Measurements from ENCODE around the gene SGTA.

DNA sequence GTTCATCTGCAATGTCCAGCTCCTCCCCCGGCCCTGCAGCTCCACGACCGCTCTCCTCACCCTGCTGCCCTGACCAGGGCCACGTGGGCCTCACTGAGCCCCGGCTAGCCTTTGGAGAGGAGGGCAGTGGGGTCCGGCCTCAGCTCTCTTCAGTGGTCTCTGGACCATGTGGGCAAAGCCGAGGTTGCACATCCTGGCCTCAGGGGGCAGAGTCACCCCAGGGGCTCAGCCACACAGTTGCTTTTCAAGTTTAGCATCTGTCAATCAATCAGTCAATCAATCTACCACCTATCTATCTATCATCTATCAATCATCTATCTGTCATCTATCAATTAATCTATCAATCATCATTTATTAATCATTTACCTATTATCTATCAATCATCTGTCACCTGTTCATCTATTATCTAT is 58.9 kb downstream of the SGTA start:
- TF ChIP-seq CTCF (IDR thresholded peaks at IDR 0.05), result no peak
- TF ChIP-seq POLR2AphosphoS5 (IDR thresholded peaks at IDR 0.05), result no peak
- TF ChIP-seq POLR2A (IDR thresholded peaks at IDR 0.05), result no peak

Data from prostate gland (tissue), 2 donors.